H1 (cell line): ENCODE measurements around the gene PGPEP1. TPM values are rescaled to one million over a fixed set of nuclear protein-coding genes. Genes with fewer than 3 reads are reported as not detected.
A peak's percentile ranks its signal among the peaks of the same experiment; 100 is the strongest.

Source experiments
- CTCF ChIA-PET: fragments of 300-600 bp; sonication (Branson Sonifier 250); formaldehyde crosslinking; loops from one replicate; lab custom pipeline; 2021; ENCODE audit not compliant: partially characterized antibody; lab: Charles Lee
- POLR2A ChIA-PET: fragments of 300-600 bp; sonication (Branson Sonifier 250); formaldehyde crosslinking; loops from one replicate; lab custom pipeline; 2021; ENCODE audit warnings: inconsistent platforms; ENCODE audit not compliant: partially characterized antibody; lab: Charles Lee
- DNase-seq, 2 experiments: peaks; one replicate each; pipeline versions ENCODE4 v3.0.0 to v3.0.0-alpha.2; 2010 to 2022; ENCODE audit warnings: low spot score in 2 of 2, low read depth in 1 of 2, mixed read lengths in 1 of 2
- FAIRE-seq: peaks from 2 replicates; lab custom pipeline; 2011; peaks lifted over from hg19 to GRCh38; lab: Jason Lieb, UNC
- H2AFZ ChIP-seq: 2 replicates; pipeline ENCODE4 v1.8.1; 2012; ENCODE audit warnings: low read length, inconsistent platforms
- H2AK5ac ChIP-seq: 2 replicates; pipeline ENCODE4 v1.6.1; 2013; ENCODE audit warnings: low read depth, low read length
- H2BK120ac ChIP-seq: replicated peaks from 2 replicates; pipeline ENCODE3; 2013; ENCODE audit warnings: low read depth, low read length, inconsistent platforms
- H2BK12ac ChIP-seq: 2 replicates; pipeline ENCODE4 v1.6.1; 2013; ENCODE audit warnings: low read depth, low read length
- H2BK15ac ChIP-seq: 2 replicates; pipeline ENCODE4 v1.6.1; 2013; ENCODE audit warnings: low read length
- H2BK20ac ChIP-seq: 2 replicates; pipeline ENCODE4 v1.6.1; 2013; ENCODE audit warnings: low read length
- H2BK5ac ChIP-seq: 2 replicates; pipeline ENCODE4 v1.6.1; 2013; ENCODE audit warnings: low read depth, low read length
- H3K14ac ChIP-seq: 2 replicates; pipeline ENCODE4 v1.6.1; 2013; ENCODE audit warnings: inconsistent platforms; ENCODE audit not compliant: insufficient read length
- H3K18ac ChIP-seq: 2 replicates; pipeline ENCODE4 v1.6.1; 2013; ENCODE audit warnings: low read length; ENCODE audit errors: extremely low read depth
- H3K23ac ChIP-seq: 2 replicates; pipeline ENCODE4 v1.6.1; 2013; ENCODE audit warnings: inconsistent platforms; ENCODE audit not compliant: insufficient read length
- H3K23me2 ChIP-seq: 2 replicates; pipeline ENCODE4 v1.6.1; 2013; ENCODE audit warnings: low read depth, low read length
- H3K27ac ChIP-seq: 2 replicates; pipeline ENCODE4 v1.6.1; 2011; ENCODE audit warnings: low read depth, low read length, inconsistent platforms
- H3K27me3 ChIP-seq, 4 experiments: replicated peaks in 1 of 4; 1 replicate in 1 of 4; 2 replicates in 3 of 4; pipeline versions ENCODE4 v1.6.1 to v1.8.1; 2011 to 2013; ENCODE audit warnings: low read length in 3 of 4, mild to moderate bottlenecking in 3 of 4, inconsistent platforms in 2 of 4, mixed read lengths in 2 of 4, moderate library complexity in 1 of 4; ENCODE audit not compliant: control insufficient read depth in 3 of 4, insufficient read depth in 3 of 4; ENCODE audit errors: extremely low read depth in 1 of 4
- H3K36me3 ChIP-seq, 4 experiments: 2 replicates each; pipeline versions ENCODE4 v1.6.1 to v1.8.1; 2011 to 2013; ENCODE audit warnings: mild to moderate bottlenecking in 4 of 4, low read length in 3 of 4, moderate library complexity in 2 of 4, control low read depth in 1 of 4, inconsistent platforms in 1 of 4; ENCODE audit not compliant: insufficient read depth in 4 of 4, control insufficient read depth in 2 of 4
- H3K4ac ChIP-seq: replicated peaks from 2 replicates; pipeline ENCODE3; 2013; ENCODE audit warnings: low read length, low read depth, mixed read lengths, inconsistent platforms; ENCODE audit not compliant: insufficient read length
- H3K4me1 ChIP-seq, 4 experiments: replicated peaks in 1 of 4; 1 replicate in 1 of 4; 2 replicates in 3 of 4; pipeline versions ENCODE4 v1.6.1 to v1.8.1; 2011 to 2013; ENCODE audit warnings: low read length in 3 of 4, inconsistent platforms in 2 of 4, mixed read lengths in 1 of 4; ENCODE audit not compliant: insufficient read depth in 4 of 4, control insufficient read depth in 3 of 4
- H3K4me2 ChIP-seq, 2 experiments: 2 replicates each; pipeline versions ENCODE4 v1.6.1 to v1.8.1; 2011 to 2013; ENCODE audit warnings: low read depth in 2 of 2, low read length in 2 of 2, control low read depth in 1 of 2, inconsistent platforms in 1 of 2, mild to moderate bottlenecking in 1 of 2; ENCODE audit not compliant: insufficient read depth in 1 of 2
- H3K4me3 ChIP-seq, 4 experiments: fragments of 200-600, 300-600 bp in 1 of 4; sonication (generic), shearing (Covaris generic), sonication (Bioruptor Twin) in 1 of 4; 2 replicates each; pipeline versions ENCODE4 v1.5.1 to v1.8.1; 2011 to 2016; ENCODE audit warnings: low read length in 4 of 4, low read depth in 3 of 4, control low read depth in 2 of 4, inconsistent platforms in 2 of 4, mild to moderate bottlenecking in 2 of 4, mixed read lengths in 1 of 4, moderate library complexity in 1 of 4; ENCODE audit not compliant: insufficient read depth in 2 of 4; ENCODE audit errors: extremely low read depth in 1 of 4
- H3K56ac ChIP-seq: replicated peaks from 2 replicates; pipeline ENCODE3; 2013; ENCODE audit warnings: low read depth, mild to moderate bottlenecking, mixed read lengths, low read length, inconsistent platforms; ENCODE audit not compliant: insufficient read length
- H3K79me1 ChIP-seq: 2 replicates; pipeline ENCODE4 v1.6.1; 2013; ENCODE audit warnings: low read depth, low read length, control low read depth
- H3K79me2 ChIP-seq, 2 experiments: 2 replicates each; pipeline versions ENCODE4 v1.6.1 to v1.8.1; 2012 to 2013; ENCODE audit warnings: low read length in 2 of 2, mild to moderate bottlenecking in 2 of 2, inconsistent platforms in 1 of 2; ENCODE audit not compliant: insufficient read depth in 2 of 2, control insufficient read depth in 1 of 2
- H3K9ac ChIP-seq, 4 experiments: replicated peaks in 1 of 4; 1 replicate in 1 of 4; 2 replicates in 3 of 4; pipeline versions ENCODE4 v1.6.1 to v1.8.1; 2011 to 2013; ENCODE audit warnings: low read depth in 3 of 4, low read length in 3 of 4, control low read depth in 2 of 4, mild to moderate bottlenecking in 2 of 4, moderate library complexity in 2 of 4, inconsistent platforms in 1 of 4; ENCODE audit errors: extremely low read depth in 1 of 4
- H3K9me3 ChIP-seq, 2 experiments: 2 replicates each; pipeline versions ENCODE4 v1.6.1 to v1.8.1; 2012 to 2013; ENCODE audit warnings: mild to moderate bottlenecking in 2 of 2, moderate library complexity in 2 of 2, control low read depth in 1 of 2, inconsistent platforms in 1 of 2, low read depth in 1 of 2, low read length in 1 of 2, mixed read lengths in 1 of 2; ENCODE audit not compliant: insufficient read depth in 2 of 2
- H4K20me1 ChIP-seq, 2 experiments: replicated peaks in 1 of 2; 2 replicates each; pipeline versions ENCODE3 to v1.8.1; 2011 to 2013; ENCODE audit warnings: inconsistent platforms in 2 of 2, low read length in 2 of 2, mild to moderate bottlenecking in 1 of 2; ENCODE audit not compliant: insufficient read depth in 2 of 2, control insufficient read depth in 1 of 2
- H4K5ac ChIP-seq: 2 replicates; pipeline ENCODE4 v1.6.1; 2013; ENCODE audit warnings: low read length, low read depth, mixed read lengths, inconsistent platforms; ENCODE audit not compliant: insufficient read length
- H4K8ac ChIP-seq: 2 replicates; pipeline ENCODE4 v1.8.0; 2013; ENCODE audit warnings: mild to moderate bottlenecking, moderate library complexity, low read length, inconsistent platforms; ENCODE audit not compliant: insufficient read depth; ENCODE audit errors: extremely low read depth
- H4K91ac ChIP-seq: replicated peaks from 2 replicates; pipeline ENCODE3; 2013; ENCODE audit warnings: low read length, mixed read lengths, inconsistent platforms; ENCODE audit not compliant: insufficient read length
- ASH2L ChIP-seq: fragments of 200-600, 300-600 bp; sonication (generic); IDR thresholded peaks from one replicate; pipeline ENCODE4 v1.7.1; 2017; ENCODE audit warnings: low read length
- BACH1 ChIP-seq: IDR thresholded peaks from 2 replicates; pipeline ENCODE4 v1.6.1; 2012; ENCODE audit warnings: low read length, improper control_type of control experiment
- EP300 ChIP-seq, 2 experiments: IDR thresholded peaks; 1 replicate in 1 of 2; 2 replicates in 1 of 2; pipeline ENCODE4 v1.6.1; 2011 to 2012; ENCODE audit warnings: low read depth in 2 of 2, low read length in 2 of 2, mild to moderate bottlenecking in 2 of 2, borderline replicate concordance in 1 of 2, inconsistent platforms in 1 of 2, moderate library complexity in 1 of 2
- HDAC6 ChIP-seq: IDR thresholded peaks from one replicate; pipeline ENCODE4 v1.7.1; 2012; ENCODE audit warnings: low read depth, mild to moderate bottlenecking, inconsistent platforms, low read length, moderate library complexity
- SIN3A ChIP-seq, 2 experiments: IDR thresholded peaks in 1 of 2; conservative IDR thresholded peaks in 1 of 2; 2 replicates each; pipeline ENCODE4 v1.6.1; 2011 to 2012; ENCODE audit warnings: low read length in 2 of 2, improper control_type of control experiment in 1 of 2, low read depth in 1 of 2, mild to moderate bottlenecking in 1 of 2
- SRF ChIP-seq: IDR thresholded peaks from 2 replicates; pipeline ENCODE4 v1.6.1; 2011; ENCODE audit warnings: mild to moderate bottlenecking, low read depth, low read length, moderate library complexity
- WGBS, 2 experiments: shearing (Covaris generic) in 1 of 2; methylation state at CpG; one replicate each; pipeline versions ENCODE4 v1.1.6 to v1.1.7; 2013 to 2015; ENCODE audit warnings: low lambda C conversion rate in 2 of 2, mixed read lengths in 2 of 2, inconsistent platforms in 1 of 2, low coverage in 1 of 2, missing lambda C conversion rate in 1 of 2; ENCODE audit not compliant: insufficient replicate concordance in 2 of 2, insufficient coverage in 1 of 2, insufficient read length in 1 of 2; ENCODE audit errors: extremely low coverage in 1 of 2, missing lambda C conversion rate in 1 of 2; 5-methylcytosine and 5-hydroxymethylcytosine counted together
- polyA plus RNA-seq, 7 experiments: library from polyadenylated mRNA; depleted of rRNA in 3 of 7; stranded (reverse) in 5 of 7; unstranded in 2 of 7; fragments of >200 nt in 5 of 7; fragments of 200-250 nt in 2 of 7; gene quantifications; 1 replicate in 5 of 7; 2 replicates in 1 of 7; 4 replicates in 1 of 7; pipeline versions ENCODE4 v1.2.1 to v1.2.3, GENCODE V29; 2011 to 2013; ENCODE audit warnings: missing spikeins in 2 of 7, mixed read lengths in 2 of 7
- total RNA-seq: library from RNA; stranded (reverse); fragmentation: NEBNext Ultra II Directional; extraction: Animal tissue kit (Norgen Biotek cat#: 25700); gene quantifications from 2 replicates; pipeline ENCODE4 v1.2.1, GENCODE V29; 2021
- TF ChIP-seq, protein P1 (sequence below): IDR thresholded peaks from 2 replicates; pipeline ENCODE4 v1.6.1; 2012; ENCODE audit warnings: inconsistent platforms

PGPEP1 gene
- total and polyA plus RNA-seq, 2 of the 8 experiments (the other 6 are each of a cell fraction or from before 2014, with no cell fraction given): 17.0 to 33.4 TPM

DNA sequence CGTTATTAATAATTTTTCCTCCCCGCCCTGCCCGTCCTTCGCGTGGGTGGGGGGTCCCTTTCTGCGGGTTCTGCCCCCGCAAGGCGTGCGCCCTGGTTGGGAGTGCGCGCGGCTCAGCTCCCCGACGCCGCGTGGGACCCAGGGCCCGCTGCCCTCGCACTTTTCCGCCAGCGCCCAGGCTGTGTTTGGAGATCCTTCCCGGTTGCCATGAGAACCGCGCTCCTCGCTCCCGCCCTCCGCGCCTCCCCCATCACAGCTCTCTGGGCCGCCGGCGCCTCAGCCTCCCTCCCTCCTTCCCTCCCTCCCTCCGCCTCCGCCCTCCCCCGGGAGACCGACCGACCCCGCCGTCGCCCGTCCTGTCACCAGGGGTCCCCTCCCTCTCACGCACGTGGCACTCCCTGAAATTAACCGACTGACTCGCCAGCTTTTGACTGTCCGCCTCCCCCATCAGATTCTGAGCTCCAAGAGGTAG lies 76.4 kb downstream of the PGPEP1 start:
- peak overlapping the region; percentile 84; the same call in 1 of the 2 replicates for H2BK12ac ChIP-seq
- peak overlapping the region; percentile 70 to 88 for H3K4me2 ChIP-seq
- peak overlapping the region; percentile 44 for H3K27ac ChIP-seq
- H4K20me1 ChIP-seq: peaks cover 0 to 4% of the 10 kb centered on the region in 2 experiments
- no peak overlapping the region for H2BK20ac ChIP-seq
- peak overlapping the region; percentile 9 for H3K56ac ChIP-seq
- H3K9ac ChIP-seq: peak overlapping the region in 3 of 4 experiments; percentile 30 to 69 (median 65); a peak in 3 of 7 replicates
- no peak overlapping the region; the same call in 1 of the 2 replicates for H2AK5ac ChIP-seq
- no peaks in the 10 kb centered on the region for H3K36me3 ChIP-seq
- no peak overlapping the region for H3K23ac ChIP-seq
- 0 out of 2 replicates have a peak overlapping the region, but pooled peaks have one; percentile 45 for H4K8ac ChIP-seq
- 1% methylated on average over 17 of the region's 44 CpGs; no CpG with 5 or more reads in 1 of the 2 experiments for WGBS, 2 experiments
- peaks cover 5 to 29% (median 23%) of the 10 kb centered on the region in 4 experiments for H3K27me3 ChIP-seq
- no peak overlapping the region for H2AFZ ChIP-seq
- peak overlapping the region; percentile 72 for H2BK5ac ChIP-seq
- H3K9me3 ChIP-seq: no peaks in the 10 kb centered on the region
- CTCF ChIA-PET: interaction anchor here (0.6 to 11.0 kb wide), 10 partner anchors 23 to 383 kb away, joined by 3 to 177 read pairs (median 4); partner anchors contain the start of genes GDF15 and JUND
- peaks cover 0 to 27% (median 21%) of the 10 kb centered on the region in 4 experiments; a peak in 6 of 7 replicates for H3K4me1 ChIP-seq
- no peak overlapping the region for H3K14ac ChIP-seq
- H3K4ac ChIP-seq: peak overlapping the region; percentile 77
- POLR2A ChIA-PET: interaction anchor here (0.7 to 6.8 kb wide), 17 partner anchors 9 to 136 kb away, joined by 3 to 72 read pairs (median 3); partner anchors contain the start of genes JUND, LSM4 and PGPEP1
- H2BK15ac ChIP-seq: peak overlapping the region; percentile 24; the same call in 1 of the 2 replicates
- peak overlapping the region; percentile 28 to 63 (median 40) for H3K4me3 ChIP-seq
- H4K5ac ChIP-seq: peak overlapping the region; percentile 29
- DNase-seq: peak in 1 of 2 experiments; percentile 86
- no peak overlapping the region for H2BK120ac ChIP-seq
- peak overlapping the region; percentile 83 for H4K91ac ChIP-seq
- H3K79me1 ChIP-seq: no peaks in the 10 kb centered on the region
- FAIRE-seq: no peak
- TF ChIP-seq SRF (no peak), HDAC6 (no peak), BACH1 (0 out of 2 replicates have a peak, but pooled peaks have one; percentile 7), EP300 (IDR thresholded peaks at IDR 0.05; ENCODE audit: borderline replicate concordance in 1 of 2, low read depth in 2 of 2, low read length in 2 of 2) (peak in 1 of 2 experiments; percentile 4; a peak in 1 of 3 replicates), ASH2L (peak; percentile 27), SIN3A (conservative IDR thresholded peaks at IDR 0.05 in 1 of 2, IDR thresholded peaks at IDR 0.05 in 1 of 2; ENCODE audit: low read depth in 1 of 2, low read length in 2 of 2) (peak in 1 of 2 experiments; percentile 71; a peak in 1 of 4 replicates)
- TF ChIP-seq, protein P1, sequence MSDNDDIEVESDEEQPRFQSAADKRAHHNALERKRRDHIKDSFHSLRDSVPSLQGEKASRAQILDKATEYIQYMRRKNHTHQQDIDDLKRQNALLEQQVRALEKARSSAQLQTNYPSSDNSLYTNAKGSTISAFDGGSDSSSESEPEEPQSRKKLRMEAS: peak; percentile 73; the same call in 1 of the 2 replicates
- H3K23me2 ChIP-seq: peaks cover 19% of the 10 kb centered on the region; the same call in 1 of the 2 replicates
- peak overlapping the region; percentile 81 for H3K18ac ChIP-seq
- H3K79me2 ChIP-seq: no peaks in the 10 kb centered on the region
